DMS153 treated with DMSO at 0.1 percent for 48 hours (cell line): ENCODE results near the gene YIPF2.
"Not testable (repeated sequence)": the region's sequence is repeated elsewhere in the genome, so short reads cannot be mapped to it uniquely, and the experiment has no call there.

ENCODE experiments used
- DNase-seq: peaks from one replicate; lab custom pipeline; 2025; ENCODE audit not compliant: unreplicated experiment; lab: John Stamatoyannopoulos, UW

The YIPF2 gene

GRCh38 chr19:10877608-10878007 is 50.8 kb downstream of the YIPF2 start:
- not testable (repeated sequence) for DNase-seq

GRCh38 chr19:10876459-10877240 is 51.8 kb downstream of the YIPF2 start:
- no peak for DNase-seq

DNA sequence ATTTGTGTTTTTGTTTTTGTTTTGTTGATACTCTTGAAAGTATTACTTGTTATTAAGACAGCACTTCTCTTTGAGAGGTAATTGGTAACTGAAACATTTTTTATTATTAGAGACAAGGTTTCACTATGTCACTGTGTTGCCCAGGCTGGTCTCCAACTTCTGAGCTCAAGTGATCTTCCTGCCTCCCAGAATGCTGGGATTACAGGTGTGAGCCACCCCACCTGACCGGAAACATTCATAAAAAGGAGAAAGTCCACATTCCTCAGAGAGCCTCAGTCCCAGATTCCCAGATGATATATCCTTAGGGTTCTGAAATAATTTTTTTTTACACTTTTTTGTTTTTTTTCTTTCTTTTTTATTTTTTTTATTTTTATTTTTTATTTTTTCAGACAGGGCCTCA is 54.4 kb downstream of the YIPF2 start:
- no peak for DNase-seq

DNA sequence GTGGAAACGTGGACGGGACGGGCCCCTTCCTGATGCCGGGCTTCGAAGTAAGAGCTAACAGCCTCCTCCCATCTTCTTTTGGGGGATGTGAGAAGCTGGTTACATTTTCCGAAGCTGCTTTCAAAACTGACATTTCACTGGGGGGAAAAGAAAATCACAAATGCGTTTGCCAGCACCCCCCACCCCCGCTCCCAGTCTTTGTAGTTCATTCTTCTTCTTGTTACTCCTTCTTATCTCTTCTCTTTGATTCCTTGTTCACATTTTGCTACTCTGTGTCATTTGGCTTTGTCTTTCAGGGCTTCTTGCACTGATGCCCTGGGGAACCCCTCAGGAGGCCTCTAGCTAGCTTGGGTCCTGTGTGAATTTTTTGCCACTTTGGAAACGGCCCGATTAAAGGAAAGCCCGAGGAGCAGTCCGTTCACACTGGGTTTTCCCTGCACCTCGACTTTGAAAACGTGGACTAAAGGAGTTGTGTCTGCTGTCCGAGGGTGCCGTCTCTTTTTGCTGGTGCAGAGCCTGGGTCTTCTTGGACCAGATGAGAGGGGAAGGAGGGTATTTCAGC is 55.8 kb downstream of the YIPF2 start:
- DNase-seq, result no peak
